ENCODE results near the gene ALDH1B1. TPM values are rescaled to one million over a fixed set of nuclear protein-coding genes. Genes with fewer than 3 reads are reported as not detected.
A peak's percentile ranks its signal among the peaks of the same experiment; 100 is the strongest.
"Not testable (repeated sequence)": the region's sequence is repeated elsewhere in the genome, so short reads cannot be mapped to it uniquely, and the experiment has no call there.

The ALDH1B1 gene
- total RNA-seq, 1 experiment from 2014 or later = 13.3 TPM

DNA sequence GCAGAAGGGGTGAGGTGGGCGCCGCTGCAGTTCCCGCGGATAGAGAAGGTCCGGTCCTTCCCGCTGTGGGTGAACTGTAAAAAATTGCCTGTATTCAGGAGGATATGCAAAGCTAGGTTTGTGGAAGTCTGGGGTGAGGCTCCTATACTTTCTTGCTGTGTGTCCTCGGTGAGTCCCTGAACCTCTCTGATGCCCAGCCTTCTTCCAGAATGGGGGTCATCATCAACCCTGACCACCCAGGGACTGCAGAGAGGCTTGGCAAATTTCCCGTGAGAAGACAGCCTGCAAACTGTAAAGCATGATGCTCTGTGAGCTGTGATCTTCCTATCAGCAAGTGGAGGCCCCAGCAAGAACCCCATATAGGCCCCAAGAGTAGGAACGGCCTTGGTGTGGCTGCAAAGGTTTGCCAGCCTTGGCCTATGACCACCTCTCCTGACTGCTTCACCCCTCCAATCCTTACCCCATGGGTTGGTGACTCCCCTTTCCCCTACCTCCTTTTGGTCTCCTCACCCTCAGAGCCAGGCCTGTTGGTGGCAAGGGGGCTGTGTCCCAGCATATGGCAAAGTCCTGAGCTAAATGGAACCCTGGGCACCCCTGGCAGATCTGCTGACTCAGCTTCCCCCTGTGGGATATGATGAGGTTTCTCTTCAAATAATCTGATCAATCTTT, 760 bp downstream of the ALDH1B1 start:
- CTCF ChIA-PET = no interaction called here
- Mint-ChIP-seq H3K4me1 (ENCODE audit: low read depth, unreplicated experiment) (peaks cover 8% of the 10 kb centered on the region), H3K9me3 (ENCODE audit: low read depth, unreplicated experiment) (no peaks in the 10 kb centered on the region), H3K27ac (ENCODE audit: unreplicated experiment) (peak overlapping the region; percentile 66), H3K27me3 (ENCODE audit: unreplicated experiment) (no peaks in the 10 kb centered on the region), H3K36me3 (ENCODE audit: insufficient read depth, unreplicated experiment) (peaks cover 12% of the 10 kb centered on the region), H3K4me3 (ENCODE audit: low read depth, unreplicated experiment) (peak overlapping the region; percentile 78)
- no peak for TF ChIP-seq CTCF (IDR thresholded peaks at IDR 0.05; ENCODE audit: unreplicated experiment)
- intact Hi-C loops (cut with micrococcal nuclease; ENCODE audit: unreplicated experiment) = no loop called here
- TSS peak; percentile 46 for BruUV-seq (replicated peaks)
- DNase-seq = no peak

DNA sequence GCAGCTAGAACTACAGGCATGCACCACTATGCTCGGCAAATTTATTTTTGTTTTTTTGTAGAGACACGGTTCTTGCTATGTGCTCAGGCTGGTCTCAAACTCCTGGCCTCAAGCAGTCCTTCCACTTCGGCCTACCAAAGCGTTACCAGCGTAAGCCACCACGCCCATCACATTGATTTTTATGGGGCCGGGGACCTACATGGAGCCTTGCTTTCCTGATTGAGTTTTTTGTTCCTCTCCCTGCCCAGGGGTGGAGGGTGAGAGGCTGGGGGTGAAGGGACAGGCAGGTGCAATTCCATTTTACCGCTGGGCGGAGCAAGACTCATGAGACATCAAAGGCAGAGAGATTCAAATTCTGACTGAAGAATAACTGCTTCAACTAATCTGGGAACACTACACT, 1.9 kb downstream of the ALDH1B1 start:
- H3K9me3 Mint-ChIP-seq (ENCODE audit: low read depth, unreplicated experiment) = no peaks in the 10 kb centered on the region
- intact Hi-C loops (cut with micrococcal nuclease; ENCODE audit: unreplicated experiment) = no loop called here
- no peak overlapping the region for H3K4me3 Mint-ChIP-seq (ENCODE audit: low read depth, unreplicated experiment)
- H3K27ac Mint-ChIP-seq (ENCODE audit: unreplicated experiment) = no peak overlapping the region
- no TSS peak for BruUV-seq (replicated peaks)
- TF ChIP-seq CTCF (IDR thresholded peaks at IDR 0.05; ENCODE audit: unreplicated experiment) = no peak
- no peak for DNase-seq
- peaks cover 8% of the 10 kb centered on the region for H3K4me1 Mint-ChIP-seq (ENCODE audit: low read depth, unreplicated experiment)
- CTCF ChIA-PET = no interaction called here
- H3K36me3 Mint-ChIP-seq (ENCODE audit: insufficient read depth, unreplicated experiment) = peaks cover 12% of the 10 kb centered on the region
- no peaks in the 10 kb centered on the region for H3K27me3 Mint-ChIP-seq (ENCODE audit: unreplicated experiment)

DNA sequence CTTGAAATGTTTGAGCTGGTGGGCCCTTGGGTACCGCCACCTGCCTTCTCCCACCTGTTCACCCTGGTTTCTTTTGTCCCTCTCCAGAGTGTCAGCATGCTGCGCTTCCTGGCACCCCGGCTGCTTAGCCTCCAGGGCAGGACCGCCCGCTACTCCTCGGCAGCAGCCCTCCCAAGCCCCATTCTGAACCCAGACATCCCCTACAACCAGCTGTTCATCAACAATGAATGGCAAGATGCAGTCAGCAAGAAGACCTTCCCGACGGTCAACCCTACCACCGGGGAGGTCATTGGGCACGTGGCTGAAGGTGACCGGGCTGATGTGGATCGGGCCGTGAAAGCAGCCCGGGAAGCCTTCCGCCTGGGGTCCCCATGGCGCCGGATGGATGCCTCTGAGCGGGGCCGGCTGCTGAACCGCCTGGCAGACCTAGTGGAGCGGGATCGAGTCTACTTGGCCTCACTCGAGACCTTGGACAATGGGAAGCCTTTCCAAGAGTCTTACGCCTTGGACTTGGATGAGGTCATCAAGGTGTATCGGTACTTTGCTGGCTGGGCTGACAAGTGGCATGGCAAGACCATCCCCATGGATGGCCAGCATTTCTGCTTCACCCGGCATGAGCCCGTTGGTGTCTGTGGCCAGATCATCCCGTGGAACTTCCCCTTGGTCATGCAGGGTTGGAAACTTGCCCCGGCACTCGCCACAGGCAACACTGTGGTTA, 3.3 kb downstream of the ALDH1B1 start:
- no peak overlapping the region for H3K27ac Mint-ChIP-seq (ENCODE audit: unreplicated experiment)
- no peaks in the 10 kb centered on the region for H3K27me3 Mint-ChIP-seq (ENCODE audit: unreplicated experiment)
- no peak for DNase-seq
- H3K36me3 Mint-ChIP-seq (ENCODE audit: insufficient read depth, unreplicated experiment) = peaks cover 12% of the 10 kb centered on the region
- H3K4me1 Mint-ChIP-seq (ENCODE audit: low read depth, unreplicated experiment) = peaks cover 8% of the 10 kb centered on the region
- CTCF ChIA-PET = no interaction called here
- intact Hi-C loops (cut with micrococcal nuclease; ENCODE audit: unreplicated experiment) = no loop called here
- TF ChIP-seq CTCF (IDR thresholded peaks at IDR 0.05; ENCODE audit: unreplicated experiment) = no peak
- no TSS peak for BruUV-seq (replicated peaks)
- H3K9me3 Mint-ChIP-seq (ENCODE audit: low read depth, unreplicated experiment) = no peaks in the 10 kb centered on the region
- H3K4me3 Mint-ChIP-seq (ENCODE audit: low read depth, unreplicated experiment) = no peak overlapping the region

DNA sequence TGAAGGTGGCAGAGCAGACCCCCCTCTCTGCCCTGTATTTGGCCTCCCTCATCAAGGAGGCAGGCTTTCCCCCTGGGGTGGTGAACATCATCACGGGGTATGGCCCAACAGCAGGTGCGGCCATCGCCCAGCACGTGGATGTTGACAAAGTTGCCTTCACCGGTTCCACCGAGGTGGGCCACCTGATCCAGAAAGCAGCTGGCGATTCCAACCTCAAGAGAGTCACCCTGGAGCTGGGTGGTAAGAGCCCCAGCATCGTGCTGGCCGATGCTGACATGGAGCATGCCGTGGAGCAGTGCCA, 3.8 kb downstream of the ALDH1B1 start:
- H3K27ac Mint-ChIP-seq (ENCODE audit: unreplicated experiment) = no peak overlapping the region
- no peak overlapping the region for H3K4me3 Mint-ChIP-seq (ENCODE audit: low read depth, unreplicated experiment)
- peaks cover 12% of the 10 kb centered on the region for H3K36me3 Mint-ChIP-seq (ENCODE audit: insufficient read depth, unreplicated experiment)
- H3K27me3 Mint-ChIP-seq (ENCODE audit: unreplicated experiment) = no peaks in the 10 kb centered on the region
- no TSS peak for BruUV-seq (replicated peaks)
- intact Hi-C loops (cut with micrococcal nuclease; ENCODE audit: unreplicated experiment) = no loop called here
- TF ChIP-seq CTCF (IDR thresholded peaks at IDR 0.05; ENCODE audit: unreplicated experiment) = no peak
- H3K4me1 Mint-ChIP-seq (ENCODE audit: low read depth, unreplicated experiment) = peaks cover 8% of the 10 kb centered on the region
- no peaks in the 10 kb centered on the region for H3K9me3 Mint-ChIP-seq (ENCODE audit: low read depth, unreplicated experiment)
- DNase-seq = no peak
- CTCF ChIA-PET = no interaction called here

GRCh38 chr9:38399191-38399590, 6.7 kb downstream of the ALDH1B1 start:
- H3K4me3 Mint-ChIP-seq (ENCODE audit: low read depth, unreplicated experiment); BruUV-seq (replicated peaks); H3K36me3 Mint-ChIP-seq (ENCODE audit: insufficient read depth, unreplicated experiment); H3K27me3 Mint-ChIP-seq (ENCODE audit: unreplicated experiment); H3K4me1 Mint-ChIP-seq (ENCODE audit: low read depth, unreplicated experiment); H3K27ac Mint-ChIP-seq (ENCODE audit: unreplicated experiment); H3K9me3 Mint-ChIP-seq (ENCODE audit: low read depth, unreplicated experiment); intact Hi-C loops (cut with micrococcal nuclease; ENCODE audit: unreplicated experiment); DNase-seq: not testable (repeated sequence)
- CTCF ChIA-PET = interaction anchor here (0.7 kb wide), 1 partner anchor 17 kb away, joined by 3 read pairs; no protein-coding TSS in a partner anchor

Data from Calu3 (cell line).